Effector CD4-positive, alpha-beta T cell (primary cell): Measurements from ENCODE around the gene EBF3.

Experiments used
- DNase-seq: peaks from one replicate; pipeline ENCODE4 v3.0.0-alpha.2; 2020

The EBF3 gene

DNA sequence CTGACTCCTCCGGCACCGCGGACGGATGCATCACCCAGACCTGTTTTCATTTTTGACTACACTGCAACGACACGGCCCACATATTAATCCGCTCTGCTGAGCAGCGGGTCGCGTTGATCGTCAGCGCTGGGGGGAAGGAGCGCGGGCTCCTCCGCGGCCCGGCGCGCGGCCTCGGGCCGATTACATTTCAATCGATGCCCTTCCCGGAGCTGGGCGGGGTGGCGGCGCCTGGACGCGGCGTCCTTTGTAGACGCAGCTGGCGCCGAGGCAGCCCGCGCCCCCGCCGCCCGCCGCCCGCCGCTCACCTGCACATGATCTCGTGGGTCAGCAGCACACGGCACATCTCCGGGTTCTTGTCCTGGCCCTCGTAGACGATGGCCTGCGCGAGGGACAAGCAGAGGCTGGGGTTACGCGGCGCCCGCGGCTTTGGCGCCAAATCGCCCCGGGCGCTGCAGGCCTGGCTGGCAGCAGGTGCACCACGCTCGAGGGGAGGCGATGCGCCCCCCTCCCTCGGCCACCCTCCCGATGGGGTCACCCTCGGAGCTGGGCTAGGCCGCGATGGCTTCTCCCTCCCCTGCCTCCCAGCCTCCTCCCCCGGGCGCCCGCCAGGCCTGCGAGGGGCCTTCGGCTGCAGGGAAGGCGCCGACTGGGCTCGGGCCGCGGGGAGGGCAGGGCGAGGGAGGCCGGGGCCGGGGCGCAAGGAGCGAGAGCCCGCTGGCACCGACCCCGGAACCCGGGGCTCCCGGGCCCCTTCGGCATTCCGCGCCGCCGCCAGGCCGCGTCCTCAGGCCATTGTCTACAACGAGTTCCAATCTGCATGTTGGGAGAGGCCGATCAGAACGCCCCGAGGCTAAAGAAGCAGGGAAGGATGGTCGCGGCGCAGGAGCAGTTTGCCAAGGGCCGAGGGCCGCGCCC, 5.2 kb downstream of the EBF3 start:
- no peak for DNase-seq

DNA sequence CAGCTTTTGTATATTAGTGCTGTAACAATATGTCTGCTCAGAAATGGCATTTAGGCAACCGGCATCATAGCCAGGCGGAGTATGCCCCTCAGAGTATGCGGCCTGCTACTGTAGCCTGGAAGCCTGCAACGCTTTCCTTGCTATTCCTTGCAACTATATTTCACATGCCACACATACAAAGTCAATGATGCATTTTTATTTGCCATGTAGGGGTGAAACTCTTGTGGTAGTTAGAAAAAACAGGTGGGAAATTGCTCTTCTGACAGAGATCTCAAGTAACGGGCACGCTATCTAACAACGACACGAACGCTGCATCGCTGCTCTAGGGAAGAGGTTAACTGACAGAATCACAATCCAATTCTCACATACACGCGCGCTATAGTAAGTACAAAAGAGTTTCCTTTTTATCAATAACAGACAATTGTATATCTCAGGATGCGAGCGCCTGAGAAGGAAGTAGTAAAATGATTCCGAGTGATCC, 5.9 kb downstream of the EBF3 start:
- no peak for DNase-seq

DNA sequence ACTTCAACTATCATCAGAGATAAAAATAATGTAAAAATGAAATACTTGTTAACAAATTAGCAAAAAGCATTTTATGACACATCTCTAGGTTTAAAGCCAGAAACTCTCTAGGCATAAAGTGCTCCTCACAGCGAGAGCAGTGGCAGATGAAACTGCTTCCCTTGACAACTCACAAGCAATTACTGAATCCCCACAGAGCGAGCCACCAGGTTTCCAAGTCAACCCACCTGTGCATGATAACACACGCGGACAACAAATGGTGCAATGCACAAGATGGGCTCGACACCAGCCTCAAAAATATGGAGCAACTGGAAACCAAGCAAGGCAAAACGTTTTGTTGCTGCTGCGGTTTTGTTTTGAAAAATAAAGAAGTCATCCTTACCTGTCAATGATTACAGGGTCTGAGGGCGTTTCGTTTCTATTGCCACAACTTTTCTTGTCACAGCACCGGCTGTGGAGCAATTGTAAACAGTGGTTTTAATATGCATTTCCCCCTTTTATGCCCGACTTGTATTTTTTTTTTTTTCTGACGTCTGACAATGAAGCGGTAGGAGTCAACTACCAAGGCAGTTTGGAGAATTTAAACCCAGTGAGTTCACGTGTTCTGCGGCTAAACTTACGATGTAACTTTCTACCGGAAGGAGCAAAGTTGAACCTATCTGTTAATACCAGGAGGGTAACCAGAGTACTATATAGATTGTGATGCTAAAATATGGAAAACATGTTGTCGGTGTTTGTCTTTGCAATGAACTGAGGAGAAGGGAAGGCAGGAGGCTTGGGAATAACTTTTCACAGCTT, 7.0 kb downstream of the EBF3 start:
- DNase-seq, result no peak

DNA sequence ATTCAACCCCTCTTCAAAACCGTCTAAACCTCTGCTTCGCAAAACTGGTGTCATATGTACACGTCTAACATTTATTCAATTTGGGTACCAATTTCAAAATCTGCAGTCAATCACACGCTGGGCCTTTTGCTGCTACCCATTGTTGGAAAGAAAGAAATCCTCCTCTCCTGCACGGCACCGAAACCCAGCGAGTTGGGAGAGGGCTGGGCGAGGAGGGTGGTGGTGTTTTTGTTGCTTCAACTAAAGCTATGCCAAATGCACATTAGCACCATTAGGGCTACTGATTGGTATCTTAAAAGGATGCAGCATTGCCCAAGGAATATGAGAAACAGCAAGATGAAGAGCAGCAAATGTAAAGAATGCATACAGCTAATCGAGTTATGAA, 7.8 kb downstream of the EBF3 start:
- DNase-seq, result no peak

GRCh38 chr10:129955601-129956285, 8.3 kb downstream of the EBF3 start:
- DNase-seq, result no peak

GRCh38 chr10:129954492-129955315, 9.4 kb downstream of the EBF3 start:
- DNase-seq, result no peak

DNA sequence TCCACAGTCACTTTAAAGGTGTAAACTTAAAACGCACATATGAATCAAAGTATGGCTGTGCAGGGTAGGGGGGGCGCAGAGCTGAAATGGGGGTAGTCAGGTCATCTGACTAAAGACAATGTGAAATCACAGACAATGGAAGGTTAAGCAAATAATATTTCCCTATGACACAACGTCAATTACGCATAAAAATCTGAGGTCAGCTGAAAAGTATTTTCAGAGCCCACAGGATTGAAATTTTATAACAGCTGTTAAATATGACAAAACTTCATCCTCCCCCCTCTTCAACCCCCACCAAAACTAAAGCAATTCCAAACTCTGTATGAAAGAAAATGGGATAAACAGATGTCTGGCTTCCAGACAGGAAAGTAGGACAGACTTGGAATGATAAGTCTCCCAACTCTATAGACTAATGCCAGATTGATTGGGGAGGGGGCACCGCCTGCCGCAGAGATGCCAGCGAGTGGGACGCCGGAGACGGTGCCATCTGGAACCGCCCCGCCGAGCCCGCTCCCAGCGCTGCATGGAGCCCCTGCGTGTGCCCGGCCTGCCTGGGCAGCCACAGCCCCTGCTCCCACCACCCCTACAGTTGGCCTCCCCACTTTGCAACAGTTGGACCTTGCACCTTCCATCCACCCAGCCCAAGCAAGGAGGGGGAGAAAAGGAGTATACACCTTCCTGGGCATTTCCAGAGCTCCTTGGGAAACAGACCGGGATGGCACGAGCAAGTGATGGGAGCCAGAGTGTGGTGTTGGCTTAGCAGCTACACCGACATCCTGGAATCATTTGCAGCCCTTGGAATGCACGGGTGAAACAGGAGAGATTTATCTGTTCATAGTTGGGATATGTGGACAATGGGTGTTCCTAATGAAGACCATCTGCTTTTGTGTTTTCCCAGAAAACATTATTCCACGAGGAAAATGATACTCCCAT, 10.7 kb downstream of the EBF3 start:
- DNase-seq, result no peak

DNA sequence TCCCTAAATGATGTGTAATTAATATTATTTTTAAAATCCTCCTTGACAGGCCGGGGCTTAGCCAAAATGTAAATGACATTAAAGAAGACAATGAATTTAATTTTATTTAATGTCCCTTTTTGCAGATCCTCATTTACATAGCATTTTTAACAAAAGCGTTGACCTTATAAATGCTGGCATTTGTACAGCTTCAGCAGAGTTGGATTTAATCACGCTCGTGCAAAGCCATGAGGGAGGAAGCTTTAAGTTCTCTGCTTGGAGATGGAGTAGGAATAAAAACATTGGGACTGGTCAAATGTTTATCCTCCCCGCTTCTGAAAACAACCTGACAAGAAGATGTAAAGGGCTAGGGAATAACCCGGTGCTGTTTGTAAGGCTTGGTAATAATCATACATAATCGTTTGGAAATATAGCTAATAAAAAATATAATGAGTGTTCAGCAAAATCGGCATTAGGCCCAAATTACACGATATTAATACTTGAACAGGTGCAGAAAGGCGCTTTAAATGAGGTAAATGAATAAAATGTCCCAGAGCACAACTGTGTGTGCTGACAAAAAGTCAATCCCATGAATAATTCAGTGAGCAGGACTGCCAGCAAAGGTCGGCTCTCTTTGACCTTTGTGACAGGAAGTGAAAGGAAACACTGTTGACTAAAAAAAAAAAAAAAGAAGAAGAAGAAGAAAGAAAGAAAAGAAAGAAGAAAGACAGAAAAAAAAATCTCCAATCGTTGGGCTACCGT, 11.5 kb downstream of the EBF3 start:
- DNase-seq, result no peak

GRCh38 chr10:129951970-129952265, 12.2 kb downstream of the EBF3 start:
- DNase-seq, result no peak

DNA sequence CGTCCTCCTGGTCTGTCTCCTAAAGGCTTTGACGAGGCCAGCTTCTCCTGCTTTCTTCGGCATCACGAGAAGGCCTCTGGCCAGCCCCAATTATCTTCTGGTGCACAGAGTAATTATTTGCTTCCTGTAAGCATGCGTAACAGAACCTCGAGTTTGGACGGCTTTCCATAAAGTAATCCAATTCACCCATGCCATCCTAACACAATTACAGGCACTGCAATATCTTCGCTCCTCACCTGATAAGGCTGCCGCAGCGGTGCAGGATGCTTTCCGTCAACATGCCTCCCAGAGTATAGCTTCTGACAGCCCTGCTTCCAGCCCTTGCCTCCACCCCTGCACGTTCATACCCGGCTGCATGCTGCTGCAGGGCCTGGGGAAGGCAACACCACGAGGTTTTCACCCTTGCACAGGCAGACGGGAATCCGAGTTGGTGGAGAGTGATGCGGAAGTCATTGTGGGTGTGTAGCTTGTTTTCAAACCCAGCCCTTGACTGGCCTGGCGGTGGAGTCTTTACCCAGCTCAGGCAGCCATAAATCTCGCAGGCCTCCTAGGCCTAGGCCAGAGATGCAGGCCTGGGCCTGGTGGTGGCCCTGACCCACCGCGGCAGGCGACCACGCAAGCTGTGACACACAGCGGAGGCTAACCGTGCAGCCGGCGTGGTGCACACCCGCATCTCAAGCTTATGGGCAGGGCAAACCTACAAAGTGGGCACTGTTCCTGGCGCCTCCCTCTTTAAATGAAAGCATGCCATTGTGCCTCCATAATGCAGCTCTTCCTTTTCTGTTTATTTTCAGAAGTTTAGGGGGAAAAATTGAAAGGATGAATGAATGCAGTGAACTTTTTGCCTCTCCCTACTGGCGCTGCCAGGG, 12.7 kb downstream of the EBF3 start:
- DNase-seq, result no peak

GRCh38 chr10:129950676-129951075, 13.4 kb downstream of the EBF3 start:
- no peak for DNase-seq

DNA sequence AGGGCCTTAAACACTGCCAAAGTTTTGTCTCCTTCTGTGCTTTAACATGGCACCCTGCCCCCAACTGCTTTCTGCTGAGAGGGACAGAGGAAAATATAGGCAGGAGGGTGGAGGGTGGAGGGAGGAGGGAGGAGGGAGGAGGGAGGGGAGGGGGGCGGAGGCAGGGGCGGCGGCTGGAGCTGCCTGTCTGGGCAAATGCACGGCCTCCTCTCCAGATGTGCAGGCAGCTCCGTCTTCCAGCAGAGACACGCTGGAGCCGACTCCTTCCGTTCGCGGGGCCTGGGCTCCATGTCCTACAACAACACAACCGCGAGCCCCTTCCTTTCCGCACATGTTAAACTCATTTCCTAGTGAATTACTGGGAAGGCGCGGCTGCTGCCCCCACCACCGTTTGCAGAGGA, 14.2 kb downstream of the EBF3 start:
- DNase-seq, result no peak

DNA sequence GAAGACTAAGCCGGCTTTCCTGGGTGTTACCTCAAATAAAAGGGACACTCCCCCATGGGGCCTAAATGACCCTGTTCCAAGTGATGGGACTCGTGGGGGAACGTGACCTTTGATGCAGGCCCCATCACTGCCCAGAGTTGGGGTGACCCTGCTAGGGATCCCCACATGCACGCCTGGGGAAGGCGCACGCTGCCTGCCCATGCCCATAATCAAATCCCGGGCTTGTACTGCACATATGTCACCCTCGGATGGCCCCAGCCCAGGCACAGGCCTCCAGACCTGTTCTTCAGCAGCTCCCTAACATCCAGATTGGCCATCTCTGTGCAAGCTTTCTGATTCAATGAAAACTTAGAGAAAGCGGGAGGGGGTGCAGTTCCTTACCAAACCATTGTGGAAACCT, 14.7 kb downstream of the EBF3 start:
- no peak for DNase-seq

DNA sequence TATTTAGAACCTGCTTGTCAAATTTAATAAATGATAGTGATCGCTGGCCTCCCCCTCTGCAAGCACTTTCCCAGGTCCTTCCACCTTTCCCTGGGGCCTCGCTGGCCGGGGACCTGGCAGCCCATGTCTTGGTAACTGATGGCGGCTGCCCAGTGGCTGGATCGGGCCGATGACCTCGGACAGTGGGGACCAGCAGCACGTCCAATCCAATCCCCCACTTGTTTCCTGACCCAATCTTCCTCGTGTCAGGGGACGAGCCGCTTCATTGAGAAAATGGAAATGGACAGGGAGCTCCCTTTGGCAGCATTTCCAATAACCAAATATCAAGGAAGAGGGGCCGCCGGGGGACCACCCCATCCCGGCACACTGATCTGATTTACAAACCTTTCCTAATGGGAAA, 17.2 kb downstream of the EBF3 start:
- DNase-seq, result no peak

DNA sequence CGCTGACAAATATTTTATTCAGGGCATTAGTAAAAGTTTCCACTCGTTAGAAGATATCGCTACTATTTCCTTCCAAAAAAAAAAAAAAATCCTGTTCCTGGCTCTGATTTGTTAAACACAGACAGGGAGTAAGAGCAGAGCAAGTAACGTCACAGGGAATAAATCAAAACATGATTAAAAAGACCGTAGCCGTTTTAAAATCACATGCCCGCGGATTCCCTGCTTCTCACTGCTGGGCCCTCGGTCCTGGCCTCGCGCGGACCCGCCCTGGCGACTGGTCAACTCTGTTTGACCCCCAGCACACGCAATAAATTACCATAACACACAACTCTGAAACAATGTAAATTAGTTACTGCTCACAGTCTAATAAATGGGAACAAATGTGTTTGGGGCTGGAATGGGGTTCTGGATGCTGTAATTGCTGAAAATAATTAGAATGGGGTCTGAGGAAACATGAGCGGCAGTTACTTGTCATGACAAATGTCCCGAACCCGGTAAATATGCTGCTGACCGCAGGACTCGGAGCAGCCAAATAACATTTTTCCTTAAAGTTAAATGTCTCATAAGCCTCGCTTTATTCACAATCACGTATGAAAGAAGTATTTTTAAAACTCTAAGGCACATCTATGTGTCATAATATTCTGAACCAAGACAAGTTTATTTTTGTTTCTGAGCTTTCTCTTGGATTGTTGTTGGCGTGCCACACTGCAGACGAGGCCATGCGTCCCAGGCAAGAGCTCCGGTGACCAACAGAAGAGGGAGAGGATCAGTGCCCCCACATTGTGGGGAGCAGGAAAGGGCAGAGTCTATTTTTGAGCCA, 17.9 kb downstream of the EBF3 start:
- DNase-seq, result no peak

- no peak for DNase-seq
These were observed 18.5 kb downstream of the EBF3 start for GRCh38 chr10:129945526-129945925.

DNA sequence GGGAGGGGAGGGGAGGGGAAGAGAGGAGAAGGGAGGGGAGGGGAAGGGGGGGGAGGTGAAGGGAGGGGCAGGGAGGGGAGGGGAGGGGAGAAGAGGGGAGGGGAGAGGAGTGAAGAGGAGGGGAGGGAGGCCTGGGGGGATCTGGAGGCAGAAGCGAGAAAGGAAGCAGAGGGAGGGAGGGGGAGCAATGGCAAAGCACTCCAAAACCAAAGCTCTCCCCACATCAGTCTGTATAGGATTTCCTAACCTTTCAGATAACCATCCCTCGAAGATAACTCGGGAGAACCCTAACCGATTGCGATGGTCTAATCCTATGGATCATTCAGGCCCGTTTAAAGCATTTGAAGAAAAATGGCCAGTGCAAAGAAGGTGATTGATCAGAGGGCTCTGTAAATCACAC, 19.0 kb downstream of the EBF3 start:
- no peak for DNase-seq

DNA sequence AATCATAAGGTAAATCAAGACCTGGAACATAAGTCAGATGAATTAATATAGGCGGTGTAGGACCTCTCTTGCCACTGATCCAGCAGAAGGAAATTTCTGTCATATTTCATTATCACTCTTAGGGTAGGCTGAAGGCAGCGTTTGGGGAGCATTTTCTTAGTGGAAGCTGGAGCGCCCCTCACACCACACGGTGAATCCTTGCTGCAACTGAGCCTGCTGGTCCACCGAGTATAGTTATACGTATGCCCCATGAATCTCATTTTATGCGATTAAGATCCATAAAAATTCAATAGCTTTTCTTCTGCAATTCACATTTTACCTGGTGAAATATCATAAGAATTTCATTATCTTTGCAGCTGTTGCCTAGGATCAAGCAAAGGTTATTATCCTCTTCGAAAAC, 19.6 kb downstream of the EBF3 start:
- DNase-seq, result no peak
